IMR-90 (cell line): ENCODE measurements around the gene TTC7B. TPM values are rescaled to one million over a fixed set of nuclear protein-coding genes. Genes with fewer than 3 reads are reported as not detected.

Source experiments
- ATAC-seq: fragments of 200-7000 bp; cut with Tn5 transposase; 2 replicates; pipeline ENCODE4 v1.9.1; 2020; ENCODE audit warnings: low read depth, mild to moderate bottlenecking, moderate library complexity
- BruUV-seq: library from RNA; stranded (reverse); fragments of 400-500 nt; replicated peaks from 2 replicates; lab custom pipeline; 2021; lab: Mats Ljungman, UMichigan
- CTCF ChIA-PET: fragments of 300-600 bp; formaldehyde crosslinking; extraction: SDS; loops from one replicate; lab custom pipeline; 2021; ENCODE audit warnings: antibody characterized with exemption; lab: Yijun Ruan, JAX
- POLR2A ChIA-PET: fragments of 300-600 bp; sonication (Branson Sonifier 250); formaldehyde crosslinking; loops from one replicate; lab custom pipeline; 2022; ENCODE audit warnings: antibody characterized with exemption; ENCODE audit not compliant: unreplicated experiment; lab: Charles Lee
- DNase-seq: peaks from one replicate; pipeline ENCODE4 v3.0.0; 2013
- H2AFZ ChIP-seq: replicated peaks from 2 replicates; pipeline ENCODE3; 2013; ENCODE audit warnings: low read length, mild to moderate bottlenecking; ENCODE audit not compliant: poor library complexity
- H2AK5ac ChIP-seq: 2 replicates; pipeline ENCODE4 v1.6.1; 2013; ENCODE audit warnings: low read depth, low read length, inconsistent platforms
- H2AK9ac ChIP-seq: replicated peaks from 2 replicates; pipeline ENCODE3; 2013; ENCODE audit warnings: mild to moderate bottlenecking, low read depth, low read length, moderate library complexity; ENCODE audit not compliant: poor library complexity
- H2BK120ac ChIP-seq: 2 replicates; pipeline ENCODE4 v1.6.1; 2013; ENCODE audit warnings: low read depth, low read length, inconsistent platforms
- H2BK15ac ChIP-seq: 3 replicates; pipeline ENCODE4 v1.6.1; 2013; ENCODE audit warnings: low read depth, low read length, inconsistent platforms
- H2BK20ac ChIP-seq: 2 replicates; pipeline ENCODE4 v1.6.1; 2013; ENCODE audit warnings: low read depth, mild to moderate bottlenecking, inconsistent platforms, low read length, moderate library complexity
- H2BK5ac ChIP-seq: 2 replicates; pipeline ENCODE4 v1.6.1; 2013; ENCODE audit warnings: mild to moderate bottlenecking, low read depth, low read length, inconsistent platforms; ENCODE audit not compliant: poor library complexity, severe bottlenecking
- H3K14ac ChIP-seq: replicated peaks from 2 replicates; pipeline ENCODE4 v1.6.1; 2013; ENCODE audit warnings: low read depth, low read length, inconsistent platforms
- H3K18ac ChIP-seq: 2 replicates; pipeline ENCODE4 v1.6.1; 2013; ENCODE audit warnings: low read depth, low read length, control low read depth
- H3K23ac ChIP-seq: 2 replicates; pipeline ENCODE4 v1.6.1; 2013; ENCODE audit warnings: low read depth, low read length, inconsistent platforms
- H3K27ac ChIP-seq: 2 replicates; pipeline ENCODE4 v1.5.1; 2013; ENCODE audit warnings: mild to moderate bottlenecking, control low read depth, low read length; ENCODE audit not compliant: insufficient read depth
- H3K27me3 ChIP-seq: 2 replicates; pipeline ENCODE4 v1.6.1; 2013; ENCODE audit warnings: low read length; ENCODE audit not compliant: control insufficient read depth, insufficient read depth
- H3K36me3 ChIP-seq: 2 replicates; pipeline ENCODE4 v1.6.1; 2013; ENCODE audit warnings: low read length, mixed read lengths; ENCODE audit not compliant: control insufficient read depth, insufficient read depth
- H3K4ac ChIP-seq: 2 replicates; pipeline ENCODE4 v1.6.1; 2013; ENCODE audit warnings: low read depth, low read length, inconsistent platforms
- H3K4me1 ChIP-seq: 2 replicates; pipeline ENCODE4 v1.6.1; 2013; ENCODE audit warnings: low read length, mixed read lengths; ENCODE audit not compliant: control insufficient read depth, insufficient read depth
- H3K4me2 ChIP-seq: 2 replicates; pipeline ENCODE4 v1.6.1; 2013; ENCODE audit warnings: low read depth, mild to moderate bottlenecking, control low read depth, low read length, moderate library complexity
- H3K4me3 ChIP-seq: 2 replicates; pipeline ENCODE4 v1.5.1; 2013; ENCODE audit warnings: low read depth, mild to moderate bottlenecking, control low read depth, low read length, moderate library complexity; ENCODE audit not compliant: insufficient read depth
- H3K56ac ChIP-seq: 2 replicates; pipeline ENCODE4 v1.6.1; 2013; ENCODE audit warnings: low read length, inconsistent platforms; ENCODE audit not compliant: insufficient read depth; ENCODE audit errors: extremely low read depth
- H3K79me1 ChIP-seq, 2 experiments: 2 replicates each; pipeline ENCODE4 v1.6.1; 2013; ENCODE audit warnings: low read length in 2 of 2, inconsistent platforms in 1 of 2, low read depth in 1 of 2
- H3K9ac ChIP-seq: 2 replicates; pipeline ENCODE4 v1.6.1; 2013; ENCODE audit warnings: low read depth, low read length, control low read depth
- H3K9me1 ChIP-seq: 2 replicates; pipeline ENCODE4 v1.6.1; 2013; ENCODE audit warnings: low read length, inconsistent platforms; ENCODE audit not compliant: insufficient read depth
- H3K9me3 ChIP-seq: 2 replicates; pipeline ENCODE4 v1.6.1; 2013; ENCODE audit warnings: low read length; ENCODE audit not compliant: control insufficient read depth, insufficient read depth
- H4K20me1 ChIP-seq: 2 replicates; pipeline ENCODE4 v1.6.1; 2013; ENCODE audit warnings: low read length, inconsistent platforms; ENCODE audit not compliant: insufficient read depth
- H4K5ac ChIP-seq: 2 replicates; pipeline ENCODE4 v1.6.1; 2013; ENCODE audit warnings: mild to moderate bottlenecking, low read depth, low read length, control low read depth
- H4K8ac ChIP-seq, 2 experiments: 2 replicates each; pipeline ENCODE4 v1.6.1; 2013; ENCODE audit warnings: low read depth in 2 of 2, low read length in 2 of 2, control low read depth in 1 of 2, inconsistent platforms in 1 of 2
- H4K91ac ChIP-seq: 2 replicates; pipeline ENCODE4 v1.6.1; 2013; ENCODE audit warnings: low read depth, low read length, inconsistent platforms; ENCODE audit not compliant: insufficient read depth
- BHLHE40 ChIP-seq: fragments of 150-350 bp; IDR thresholded peaks from 2 replicates; pipeline ENCODE4 v1.6.1; 2016; ENCODE audit warnings: mild to moderate bottlenecking, low read depth, low read length
- CEBPB ChIP-seq: IDR thresholded peaks from 2 replicates; pipeline ENCODE4 v1.6.1; 2012; ENCODE audit warnings: low read depth, low read length, improper control_type of control experiment
- CHD1 ChIP-seq: IDR thresholded peaks from 2 replicates; pipeline ENCODE4 v1.6.1; 2012; ENCODE audit warnings: low read depth, low read length, improper control_type of control experiment
- ELK1 ChIP-seq: fragments of 150-350 bp; IDR thresholded peaks from 2 replicates; pipeline ENCODE4 v1.6.1; 2016; ENCODE audit warnings: low read depth, mild to moderate bottlenecking, low read length, moderate library complexity, borderline replicate concordance
- MXI1 ChIP-seq: IDR thresholded peaks from 2 replicates; pipeline ENCODE4 v1.6.1; 2012; ENCODE audit warnings: low read depth, mild to moderate bottlenecking, low read length, moderate library complexity, borderline replicate concordance
- NFE2L2 ChIP-seq: fragments of 150-350 bp; IDR thresholded peaks from 2 replicates; pipeline ENCODE4 v1.6.1; 2016; ENCODE audit warnings: low read depth, mild to moderate bottlenecking, low read length
- POLR2A ChIP-seq: IDR thresholded peaks from 2 replicates; pipeline ENCODE4 v1.6.1; 2012; ENCODE audit warnings: mild to moderate bottlenecking, low read depth, low read length
- RAD21 ChIP-seq: IDR thresholded peaks from 2 replicates; pipeline ENCODE4 v1.6.1; 2012; ENCODE audit warnings: low read length, improper control_type of control experiment
- RCOR1 ChIP-seq: IDR thresholded peaks from 2 replicates; pipeline ENCODE4 v1.6.1; 2012; ENCODE audit warnings: mild to moderate bottlenecking, low read length, improper control_type of control experiment; ENCODE audit not compliant: insufficient replicate concordance
- RFX5 ChIP-seq: IDR thresholded peaks from 2 replicates; pipeline ENCODE4 v1.8.0; 2012; ENCODE audit warnings: low read depth, mild to moderate bottlenecking, low read length, moderate library complexity
- SMC3 ChIP-seq: fragments of 150-350 bp; IDR thresholded peaks from 2 replicates; pipeline ENCODE4 v1.6.1; 2016; ENCODE audit warnings: low read depth, mild to moderate bottlenecking, antibody characterized with exemption, low read length, moderate library complexity
- WGBS, 2 experiments: methylation state at CpG; one replicate each; pipeline versions ENCODE4 v1.1.5 to v1.1.7; 2013; ENCODE audit warnings: missing lambda C conversion rate in 2 of 2; ENCODE audit not compliant: insufficient read length in 1 of 2; ENCODE audit errors: extremely low coverage in 2 of 2; 5-methylcytosine and 5-hydroxymethylcytosine counted together
- dilution Hi-C: fragments of 300-500 bp; cut with HindIII; formaldehyde crosslinking; loops from one replicate; pipeline ENCODE4 v1.14.3; 2018; ENCODE audit warnings: low sequenced_read_pairs; ENCODE audit not compliant: unreplicated experiment
- in situ Hi-C: fragments of 300-500 bp; cut with MboI; formaldehyde crosslinking; loops from 3 replicates; pipeline ENCODE4 v1.14.3; 2019; ENCODE audit warnings: low sequenced_read_pairs, inconsistent platforms, mixed read lengths
- intact Hi-C: fragments of 100-400 bp; cut with micrococcal nuclease; formaldehyde crosslinking; loops from 2 replicates; pipeline ENCODE4 v1.10.0; 2022
- polyA plus RNA-seq, 3 experiments: library from polyadenylated mRNA; depleted of rRNA; stranded (reverse); fragments of >200 nt; gene quantifications; 2 replicates each; pipeline ENCODE4 v1.2.3, GENCODE V29; 2012; ENCODE audit warnings: low replicate concordance in 1 of 3
- total RNA-seq: library from RNA; depleted of rRNA; stranded (reverse); fragments of >200 nt; gene quantifications from 2 replicates; pipeline ENCODE4 v1.2.3, GENCODE V29; 2012
- TF ChIP-seq, protein P1 (sequence below): conservative IDR thresholded peaks from 2 replicates; pipeline ENCODE4 v1.5.1; 2012; ENCODE audit warnings: mild to moderate bottlenecking, low read depth, low read length, improper control_type of control experiment
- TF ChIP-seq, protein P2 (sequence below): fragments of 150-350 bp; IDR thresholded peaks from 2 replicates; pipeline ENCODE4 v1.6.1; 2017; ENCODE audit warnings: mild to moderate bottlenecking, antibody characterized with exemption, low read length, low read depth

Gene TTC7B
- total and polyA plus RNA-seq, 2 of the 4 experiments (the other 2 are of a cell fraction) = 18.1 to 35.3 TPM

DNA sequence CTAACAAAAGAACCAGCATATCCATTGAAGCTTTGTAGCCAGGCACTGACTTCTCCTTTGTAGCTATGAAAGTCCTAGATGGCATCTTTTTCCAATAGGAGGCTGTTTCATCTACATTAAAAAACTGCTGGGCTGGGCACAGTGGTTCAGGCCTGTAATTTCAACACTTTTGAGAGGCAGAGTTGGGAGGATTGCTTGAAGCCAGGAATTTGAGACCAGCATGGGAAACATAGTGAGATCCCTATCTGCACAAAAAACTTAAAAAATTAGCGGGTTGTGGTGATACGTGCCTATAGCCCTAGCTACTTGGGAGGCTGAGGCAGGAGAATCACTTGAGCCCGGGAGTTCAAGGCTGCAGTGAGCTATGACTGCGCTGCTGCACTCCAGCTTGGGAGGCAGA is 251.7 kb downstream of the TTC7B start:
- no peaks in the 10 kb centered on the region for H3K27me3 ChIP-seq
- H4K91ac ChIP-seq = no peak overlapping the region
- no peak for ATAC-seq
- no CpG with 5 or more reads among the region's 4 CpGs for WGBS, 2 experiments
- no peak overlapping the region for H2BK120ac ChIP-seq
- H3K36me3 ChIP-seq = 0 out of 2 replicates have a peak, but pooled peaks cover 3% of the 10 kb centered on the region
- ChIA-PET CTCF (interaction anchor here (1.4 kb wide), 1 partner anchor 14 kb away, joined by 3 read pairs; no protein-coding TSS in a partner anchor), POLR2A (no interaction called here)
- BruUV-seq = no TSS peak
- in situ Hi-C loops = no loop called here
- no peak overlapping the region for H3K23ac ChIP-seq
- intact Hi-C loops = no loop called here
- H4K8ac ChIP-seq = no peak overlapping the region
- no peak overlapping the region for H3K9ac ChIP-seq
- H3K4me2 ChIP-seq = no peak overlapping the region
- TF ChIP-seq RFX5 (no peak), SMC3 (no peak), CEBPB (no peak), RCOR1 (no peak), RAD21 (no peak), ELK1 (no peak), MXI1 (no peak), BHLHE40 (no peak), NFE2L2 (no peak), POLR2A (no peak), CHD1 (no peak)
- TF ChIP-seq, protein P1, sequence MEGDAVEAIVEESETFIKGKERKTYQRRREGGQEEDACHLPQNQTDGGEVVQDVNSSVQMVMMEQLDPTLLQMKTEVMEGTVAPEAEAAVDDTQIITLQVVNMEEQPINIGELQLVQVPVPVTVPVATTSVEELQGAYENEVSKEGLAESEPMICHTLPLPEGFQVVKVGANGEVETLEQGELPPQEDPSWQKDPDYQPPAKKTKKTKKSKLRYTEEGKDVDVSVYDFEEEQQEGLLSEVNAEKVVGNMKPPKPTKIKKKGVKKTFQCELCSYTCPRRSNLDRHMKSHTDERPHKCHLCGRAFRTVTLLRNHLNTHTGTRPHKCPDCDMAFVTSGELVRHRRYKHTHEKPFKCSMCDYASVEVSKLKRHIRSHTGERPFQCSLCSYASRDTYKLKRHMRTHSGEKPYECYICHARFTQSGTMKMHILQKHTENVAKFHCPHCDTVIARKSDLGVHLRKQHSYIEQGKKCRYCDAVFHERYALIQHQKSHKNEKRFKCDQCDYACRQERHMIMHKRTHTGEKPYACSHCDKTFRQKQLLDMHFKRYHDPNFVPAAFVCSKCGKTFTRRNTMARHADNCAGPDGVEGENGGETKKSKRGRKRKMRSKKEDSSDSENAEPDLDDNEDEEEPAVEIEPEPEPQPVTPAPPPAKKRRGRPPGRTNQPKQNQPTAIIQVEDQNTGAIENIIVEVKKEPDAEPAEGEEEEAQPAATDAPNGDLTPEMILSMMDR = no peak
- TF ChIP-seq, protein P2, sequence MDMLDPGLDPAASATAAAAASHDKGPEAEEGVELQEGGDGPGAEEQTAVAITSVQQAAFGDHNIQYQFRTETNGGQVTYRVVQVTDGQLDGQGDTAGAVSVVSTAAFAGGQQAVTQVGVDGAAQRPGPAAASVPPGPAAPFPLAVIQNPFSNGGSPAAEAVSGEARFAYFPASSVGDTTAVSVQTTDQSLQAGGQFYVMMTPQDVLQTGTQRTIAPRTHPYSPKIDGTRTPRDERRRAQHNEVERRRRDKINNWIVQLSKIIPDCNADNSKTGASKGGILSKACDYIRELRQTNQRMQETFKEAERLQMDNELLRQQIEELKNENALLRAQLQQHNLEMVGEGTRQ = no peak
- H3K4me1 ChIP-seq = no peaks in the 10 kb centered on the region
- no peak overlapping the region for H4K5ac ChIP-seq
- no peak for DNase-seq
- no peak overlapping the region for H2BK20ac ChIP-seq
- H2AFZ ChIP-seq = no peak overlapping the region
- 0 out of 2 replicates have a peak, but pooled peaks cover 4% of the 10 kb centered on the region for H3K9me1 ChIP-seq
- dilution Hi-C loops = no loop called here
- H3K18ac ChIP-seq = no peak overlapping the region
- H3K79me1 ChIP-seq = no peaks in the 10 kb centered on the region
- no peak overlapping the region for H3K4me3 ChIP-seq
- H2BK5ac ChIP-seq = no peak overlapping the region
- no peak overlapping the region for H3K4ac ChIP-seq
- H3K9me3 ChIP-seq = no peaks in the 10 kb centered on the region
- no peak overlapping the region for H2BK15ac ChIP-seq
- H2AK5ac ChIP-seq = no peak overlapping the region
- no peak overlapping the region for H3K27ac ChIP-seq
- no peak overlapping the region for H2AK9ac ChIP-seq
- no peak overlapping the region for H3K14ac ChIP-seq
- H3K56ac ChIP-seq = no peak overlapping the region
- no peaks in the 10 kb centered on the region for H4K20me1 ChIP-seq
